GM23248 (cell line): ENCODE results near the gene RNF175. TPM values are rescaled to one million over a fixed set of nuclear protein-coding genes. Genes with fewer than 3 reads are reported as not detected.

Experiments
- DNase-seq: peaks from one replicate; pipeline ENCODE4 v3.0.0-alpha.2; 2015
- H2AFZ ChIP-seq: fragments of 200-600 bp; sonication (generic); 2 replicates; pipeline ENCODE4 v1.6.1; 2016; ENCODE audit warnings: antibody characterized with exemption
- H3F3A ChIP-seq: fragments of 200-600 bp; sonication (generic); 2 replicates; pipeline ENCODE4 v1.6.1; 2016; ENCODE audit warnings: mild to moderate bottlenecking, antibody characterized with exemption, mixed run types; ENCODE audit not compliant: insufficient read depth
- H3K27ac ChIP-seq: fragments of 200-600 bp; sonication (generic); 2 replicates; pipeline ENCODE4 v1.5.1; 2016; ENCODE audit warnings: mild to moderate bottlenecking
- H3K27me3 ChIP-seq: fragments of 200-600 bp; sonication (generic); replicated peaks from 2 replicates; pipeline ENCODE4 v1.6.1; 2016; ENCODE audit warnings: mild to moderate bottlenecking; ENCODE audit not compliant: insufficient read depth
- H3K36me3 ChIP-seq: fragments of 200-600 bp; sonication (generic); 2 replicates; pipeline ENCODE4 v1.6.1; 2016; ENCODE audit warnings: low read depth, mild to moderate bottlenecking
- H3K4me1 ChIP-seq: fragments of 200-600 bp; sonication (generic); 2 replicates; pipeline ENCODE4 v1.6.1; 2016; ENCODE audit warnings: mild to moderate bottlenecking; ENCODE audit not compliant: insufficient read depth
- H3K4me2 ChIP-seq: fragments of 200-600 bp; sonication (generic); one replicate; pipeline ENCODE4 v1.6.1; 2016; ENCODE audit warnings: mild to moderate bottlenecking; ENCODE audit not compliant: unreplicated experiment
- H3K4me3 ChIP-seq: fragments of 200-600 bp; sonication (generic); 2 replicates; pipeline ENCODE4 v1.5.1; 2016; ENCODE audit warnings: mild to moderate bottlenecking
- H3K79me2 ChIP-seq: fragments of 200-600 bp; sonication (generic); 2 replicates; pipeline ENCODE4 v1.6.1; 2016; ENCODE audit warnings: mild to moderate bottlenecking; ENCODE audit not compliant: insufficient read depth
- H3K9ac ChIP-seq: fragments of 200-600 bp; sonication (generic); 2 replicates; pipeline ENCODE4 v1.6.1; 2016; ENCODE audit warnings: mild to moderate bottlenecking
- H3K9me2 ChIP-seq: fragments of 200-600 bp; sonication (generic); 2 replicates; pipeline ENCODE4 v1.6.1; 2016; ENCODE audit warnings: mixed run types, mild to moderate bottlenecking, moderate library complexity; ENCODE audit not compliant: insufficient read depth
- H3K9me3 ChIP-seq: fragments of 200-600 bp; sonication (generic); one replicate; pipeline ENCODE4 v1.6.1; 2017; ENCODE audit warnings: low read depth
- H4K20me1 ChIP-seq: fragments of 200-600 bp; sonication (generic); 2 replicates; pipeline ENCODE4 v1.6.0; 2016; ENCODE audit not compliant: insufficient read depth
- EZH2 ChIP-seq: fragments of 200-600 bp; sonication (generic); IDR thresholded peaks from 2 replicates; pipeline ENCODE4 v1.6.1; 2018; ENCODE audit warnings: antibody characterized with exemption, mild to moderate bottlenecking; ENCODE audit not compliant: insufficient read depth, poor library complexity, severe bottlenecking
- EZH2phosphoT487 ChIP-seq: fragments of 200-600 bp; sonication (generic); IDR thresholded peaks from 2 replicates; pipeline ENCODE4 v1.6.1; 2018; ENCODE audit warnings: antibody characterized with exemption, moderate library complexity, mild to moderate bottlenecking, low read depth; ENCODE audit not compliant: insufficient read depth
- WGBS, 2 experiments: methylation state at CpG; one replicate each; pipeline ENCODE4 v1.1.6; 2015 to 2017; ENCODE audit warnings: low lambda C conversion rate in 2 of 2, low coverage in 1 of 2; ENCODE audit errors: missing lambda C conversion rate in 2 of 2; 5-methylcytosine and 5-hydroxymethylcytosine counted together
- in situ Hi-C: fragments of 300-500 bp; cut with MboI; formaldehyde crosslinking; loops from 2 replicates; pipeline ENCODE4 v1.15.0; 2020
- polyA plus RNA-seq: library from polyadenylated mRNA; unstranded; fragments of >200 nt; fragmentation: Nextera tagmentation; extraction: Ambion mirVana; gene quantifications from 2 replicates; pipeline ENCODE4 v1.2.1, GENCODE V29; 2016
- total RNA-seq: library from RNA; depleted of rRNA; stranded (reverse); fragments of >200 nt; shearing (Covaris generic); gene quantifications from 2 replicates; pipeline ENCODE4 v1.2.3, GENCODE V29; 2014

The RNF175 gene
- total and polyA plus RNA-seq, 2 experiments from 2014 or later: not detected

GRCh38 chr4:153706519-153706918 lies 53.3 kb downstream of the RNF175 start:
- Histone ChIP-seq H3F3A (no peaks in the 10 kb centered on the region), H3K27ac (no peak overlapping the region), H3K36me3 (no peaks in the 10 kb centered on the region), H3K4me2 (no peak overlapping the region), H3K9me2 (no peaks in the 10 kb centered on the region), H3K79me2 (no peaks in the 10 kb centered on the region), H3K4me3 (no peak overlapping the region), H4K20me1 (no peaks in the 10 kb centered on the region), H3K9ac (no peak overlapping the region), H3K27me3 (peaks cover 25% of the 10 kb centered on the region; the same call in 1 of the 2 replicates), H3K9me3 (no peaks in the 10 kb centered on the region), H2AFZ (no peak overlapping the region), H3K4me1 (no peaks in the 10 kb centered on the region)
- in situ Hi-C loops: no loop called here
- no peak for DNase-seq
- TF ChIP-seq EZH2phosphoT487: no peak
- no peak for TF ChIP-seq EZH2

- no peak overlapping the region for H3K27ac ChIP-seq
- no peak for DNase-seq
- no peak overlapping the region for H3K9ac ChIP-seq
- in situ Hi-C loops: no loop called here
- peaks cover 25% of the 10 kb centered on the region; the same call in 1 of the 2 replicates for H3K27me3 ChIP-seq
- no peaks in the 10 kb centered on the region for H3F3A ChIP-seq
- H3K79me2 ChIP-seq: no peaks in the 10 kb centered on the region
- no peaks in the 10 kb centered on the region for H3K36me3 ChIP-seq
- H3K9me2 ChIP-seq: no peaks in the 10 kb centered on the region
- no peak overlapping the region for H3K4me3 ChIP-seq
- 54 to 57% methylated on average over 2 of the region's 2 CpGs for WGBS, 2 experiments
- no peak overlapping the region for H2AFZ ChIP-seq
- no peak overlapping the region for H3K4me2 ChIP-seq
- TF ChIP-seq EZH2 (no peak), EZH2phosphoT487 (no peak)
- no peaks in the 10 kb centered on the region for H3K4me1 ChIP-seq
- no peaks in the 10 kb centered on the region for H4K20me1 ChIP-seq
- H3K9me3 ChIP-seq: no peaks in the 10 kb centered on the region
Measured at GRCh38 chr4:153705743-153706468, 53.9 kb downstream of the RNF175 start.

- H3K9me3 ChIP-seq: no peaks in the 10 kb centered on the region
Measured at GRCh38 chr4:153704522-153704921, 55.3 kb downstream of the RNF175 start.

GRCh38 chr4:153684971-153685371 lies 74.9 kb downstream of the RNF175 start:
- 15% methylated on average over 9 of the region's 9 CpGs for WGBS, 2 experiments
- in situ Hi-C loops: no loop called here
- no peak overlapping the region for H3K9ac ChIP-seq

More at GRCh38 chr4:153704522-153704921, 55.3 kb downstream of the RNF175 start:
- H4K20me1 ChIP-seq: no peaks in the 10 kb centered on the region
- no peak overlapping the region for H3K9ac ChIP-seq
- no peaks in the 10 kb centered on the region for H3K4me1 ChIP-seq
- no peaks in the 10 kb centered on the region for H3K36me3 ChIP-seq
- peaks cover 23% of the 10 kb centered on the region; the same call in 1 of the 2 replicates for H3K27me3 ChIP-seq
- no peak overlapping the region for H2AFZ ChIP-seq
- DNase-seq: no peak
- no peak overlapping the region for H3K4me3 ChIP-seq
- no peak for TF ChIP-seq EZH2phosphoT487
- no peak overlapping the region for H3K4me2 ChIP-seq
- H3K79me2 ChIP-seq: no peaks in the 10 kb centered on the region
- no peaks in the 10 kb centered on the region for H3K9me2 ChIP-seq
- 67 to 75% methylated on average over 7 of the region's 7 CpGs for WGBS, 2 experiments
- H3F3A ChIP-seq: no peaks in the 10 kb centered on the region
- in situ Hi-C loops: no loop called here
- no peak overlapping the region for H3K27ac ChIP-seq

More at GRCh38 chr4:153684971-153685371, 74.9 kb downstream of the RNF175 start:
- Histone ChIP-seq H3K9me3 (no peaks in the 10 kb centered on the region), H3K4me2 (peak overlapping the region; percentile 73), H4K20me1 (no peaks in the 10 kb centered on the region; the same call in 1 of the 2 replicates), H2AFZ (peak overlapping the region; percentile 21), H3K27me3 (peaks cover 61% of the 10 kb centered on the region), H3K4me3 (peak overlapping the region; percentile 67), H3K9me2 (no peaks in the 10 kb centered on the region), H3K36me3 (no peaks in the 10 kb centered on the region), H3F3A (no peaks in the 10 kb centered on the region; the same call in 1 of the 2 replicates), H3K79me2 (no peaks in the 10 kb centered on the region), H3K27ac (no peak overlapping the region), H3K4me1 (no peaks in the 10 kb centered on the region)
- peak; percentile 49 for TF ChIP-seq EZH2
- 0 out of 2 replicates have a peak, but pooled peaks have one; percentile 1 for TF ChIP-seq EZH2phosphoT487
- DNase-seq: peak; percentile 20
